HCT116 (cell line): ENCODE data around the gene MYH15. TPM values are rescaled to one million over a fixed set of nuclear protein-coding genes. Genes with fewer than 3 reads are reported as not detected.

Experiments used
- ATAC-seq: fragments of 200-7000 bp; cut with Tn5 transposase; 2 replicates; pipeline ENCODE4 v1.9.1; 2020; ENCODE audit warnings: mild to moderate bottlenecking, moderate library complexity
- BruUV-seq: library from RNA; stranded (reverse); fragments of 400-500 nt; replicated peaks from 2 replicates; lab custom pipeline; 2021; lab: Mats Ljungman, UMichigan
- CTCF ChIA-PET: fragments of 300-600 bp; sonication (Branson Sonifier 250); formaldehyde crosslinking; loops from one replicate; lab custom pipeline; 2021; ENCODE audit warnings: antibody characterized with exemption; lab: Charles Lee
- POLR2A ChIA-PET: fragments of 300-600, 350-600 bp; sonication (Branson Sonifier 250); formaldehyde crosslinking; loops from one replicate; lab custom pipeline; 2021; ENCODE audit warnings: antibody characterized with exemption; lab: Charles Lee
- RAD21 ChIA-PET, 2 experiments: fragments of 300-600 bp; sonication (Branson Sonifier 250); formaldehyde crosslinking; loops; one replicate each; lab custom pipeline; 2023; ENCODE audit warnings: low total read pairs in 2 of 2; ENCODE audit not compliant: uncharacterized antibody in 2 of 2, unreplicated experiment in 2 of 2, low non-redundant PET in 1 of 2; lab: Charles Lee
- DNase-seq: peaks from one replicate; pipeline ENCODE4 v3.0.0-alpha.2; 2010; ENCODE audit warnings: low read depth, low spot score
- H2AFZ ChIP-seq: fragments of 200-600 bp; shearing (Covaris generic), sonication (generic); 2 replicates; pipeline ENCODE4 v1.6.1; 2017; ENCODE audit warnings: low read depth, mixed run types, mixed read lengths, antibody characterized with exemption, low read length; ENCODE audit not compliant: poor library complexity, severe bottlenecking
- H3K27ac ChIP-seq: 2 replicates; pipeline ENCODE4 v1.5.1; 2012; ENCODE audit warnings: low read depth, low read length
- H3K27me3 ChIP-seq: fragments of 200-600 bp; sonication (generic); 2 replicates; pipeline ENCODE4 v1.6.1; 2016; ENCODE audit warnings: mixed run types, low read length, mixed read lengths; ENCODE audit not compliant: insufficient read depth
- H3K36me3 ChIP-seq, 2 experiments: fragments of 200-500 bp in 1 of 2; fragments of 200-600 bp in 1 of 2; sonication (Bioruptor generic) in 1 of 2; sonication (generic) in 1 of 2; 2 replicates each; pipeline versions ENCODE4 v1.5.1 to v1.6.1; 2014 to 2016; ENCODE audit warnings: low read length in 2 of 2, inconsistent platforms in 1 of 2, mixed read lengths in 1 of 2, mixed run types in 1 of 2; ENCODE audit not compliant: insufficient read depth in 2 of 2, control insufficient read depth in 1 of 2
- H3K4me1 ChIP-seq, 2 experiments: fragments of 200-600 bp in 1 of 2; sonication (generic) in 1 of 2; 2 replicates each; pipeline versions ENCODE4 v1.5.1 to v1.6.1; 2012 to 2017; ENCODE audit warnings: low read length in 2 of 2, inconsistent platforms in 1 of 2, mild to moderate bottlenecking in 1 of 2, mixed read lengths in 1 of 2, mixed run types in 1 of 2, moderate library complexity in 1 of 2; ENCODE audit not compliant: insufficient read depth in 2 of 2, control insufficient read depth in 1 of 2
- H3K4me2 ChIP-seq: fragments of 200-600 bp; sonication (generic); 2 replicates; pipeline ENCODE4 v1.6.1; 2017; ENCODE audit warnings: mixed run types, low read length, mixed read lengths
- H3K4me3 ChIP-seq, 2 experiments: fragments of 200-600 bp in 1 of 2; sonication (generic) in 1 of 2; replicated peaks in 1 of 2; 2 replicates each; pipeline ENCODE4 v1.5.1; 2011 to 2016; ENCODE audit warnings: low read length in 2 of 2, control low read depth in 1 of 2, low read depth in 1 of 2, mild to moderate bottlenecking in 1 of 2, mixed read lengths in 1 of 2, mixed run types in 1 of 2
- H3K79me2 ChIP-seq: fragments of 200-600 bp; sonication (generic); 2 replicates; pipeline ENCODE4 v1.6.1; 2017; ENCODE audit warnings: mild to moderate bottlenecking, mixed run types, low read length, moderate library complexity, mixed read lengths; ENCODE audit not compliant: insufficient read depth
- H3K9ac ChIP-seq: fragments of 200-600 bp; sonication (generic); 2 replicates; pipeline ENCODE4 v1.6.1; 2016; ENCODE audit warnings: low read length, mixed read lengths
- H3K9me2 ChIP-seq: fragments of 200-600 bp; sonication (generic), shearing (Covaris generic); 2 replicates; pipeline ENCODE4 v1.6.1; 2017; ENCODE audit warnings: mixed run types, mild to moderate bottlenecking, moderate library complexity; ENCODE audit not compliant: insufficient read depth
- H3K9me3 ChIP-seq, 2 experiments: fragments of 200-500 bp in 1 of 2; fragments of 200-600 bp in 1 of 2; sonication (Bioruptor generic) in 1 of 2; sonication (generic) in 1 of 2; 2 replicates each; pipeline ENCODE4 v1.6.1; 2014 to 2017; ENCODE audit warnings: low read length in 2 of 2, mixed read lengths in 2 of 2, inconsistent platforms in 1 of 2, low read depth in 1 of 2, mild to moderate bottlenecking in 1 of 2, mixed run types in 1 of 2, moderate library complexity in 1 of 2; ENCODE audit not compliant: control insufficient read depth in 1 of 2, insufficient read depth in 1 of 2
- H4K20me1 ChIP-seq: fragments of 200-600 bp; sonication (generic), shearing (Covaris generic); 2 replicates; pipeline ENCODE4 v1.6.1; 2017; ENCODE audit warnings: mixed run types, mild to moderate bottlenecking, moderate library complexity; ENCODE audit not compliant: insufficient read depth
- CBX3 ChIP-seq: IDR thresholded peaks from 2 replicates; pipeline ENCODE4 v1.6.1; 2012; ENCODE audit warnings: low read depth
- CEBPB ChIP-seq: IDR thresholded peaks from 2 replicates; pipeline ENCODE4 v1.6.1; 2012; ENCODE audit warnings: low read depth
- EGR1 ChIP-seq: IDR thresholded peaks from 2 replicates; pipeline ENCODE4 v1.6.1; 2012; ENCODE audit warnings: low read depth
- EZH2 ChIP-seq: fragments of 200-600 bp; sonication (generic); IDR thresholded peaks from 2 replicates; pipeline ENCODE4 v1.6.1; 2017; ENCODE audit warnings: antibody characterized with exemption, mixed run types
- FOSL1 ChIP-seq: IDR thresholded peaks from 2 replicates; pipeline ENCODE4 v1.6.1; 2012; ENCODE audit warnings: low read depth
- MAX ChIP-seq: IDR thresholded peaks from 2 replicates; pipeline ENCODE4 v1.6.1; 2012
- RAD21 ChIP-seq: IDR thresholded peaks from 2 replicates; pipeline ENCODE4 v1.6.1; 2012; ENCODE audit warnings: low read depth, mild to moderate bottlenecking
- REST ChIP-seq: IDR thresholded peaks from 2 replicates; pipeline ENCODE4 v1.6.1; 2012; ENCODE audit warnings: low read depth
- TCF7L2 ChIP-seq: IDR thresholded peaks from 2 replicates; pipeline ENCODE4 v1.7.0; 2011; ENCODE audit warnings: borderline replicate concordance, inconsistent platforms; ENCODE audit not compliant: insufficient read depth, insufficient read length; ENCODE audit errors: extremely low read depth
- ZBTB33 ChIP-seq: IDR thresholded peaks from 2 replicates; pipeline ENCODE4 v1.6.1; 2011; ENCODE audit warnings: mild to moderate bottlenecking, low read length, moderate library complexity; ENCODE audit not compliant: insufficient replicate concordance; ENCODE audit errors: extremely low read depth
- intact Hi-C: fragments of 100-400 bp; cut with micrococcal nuclease; formaldehyde crosslinking; loops from 2 replicates; pipeline ENCODE4 v1.10.0; 2022
- total RNA-seq: library from RNA; stranded (reverse); gene quantifications from one replicate; pipeline ENCODE4 v1.2.1, GENCODE V29; 2021; ENCODE audit not compliant: unreplicated experiment

MYH15 gene
- total RNA-seq, 1 experiment from 2014 or later: 11.2 TPM

GRCh38 chr3:108403686-108404345, 106.6 kb downstream of the MYH15 start:
- RAD21 ChIA-PET: no interaction called here

More at GRCh38 chr3:108403686-108404345, 106.6 kb downstream of the MYH15 start:
- no peaks in the 10 kb centered on the region for H3K4me1 ChIP-seq
- H3K36me3 ChIP-seq: no peaks in the 10 kb centered on the region
- CTCF ChIA-PET: no interaction called here
- no peak overlapping the region for H3K27ac ChIP-seq
- H3K79me2 ChIP-seq: no peaks in the 10 kb centered on the region
- ATAC-seq: no peak
- no peak overlapping the region for H3K4me2 ChIP-seq
- POLR2A ChIA-PET: no interaction called here
- no peaks in the 10 kb centered on the region for H3K9me3 ChIP-seq
- H4K20me1 ChIP-seq: no peaks in the 10 kb centered on the region
- no TSS peak for BruUV-seq
- no peak overlapping the region for H3K4me3 ChIP-seq
- H3K9me2 ChIP-seq: no peaks in the 10 kb centered on the region
- DNase-seq: no peak
- no peak overlapping the region for H2AFZ ChIP-seq
- no peak overlapping the region for H3K9ac ChIP-seq
- H3K27me3 ChIP-seq: no peaks in the 10 kb centered on the region
- TF ChIP-seq EGR1 (no peak), REST (no peak), MAX (no peak), CBX3 (no peak), RAD21 (no peak), ZBTB33 (no peak), FOSL1 (no peak), TCF7L2 (no peak), EZH2 (no peak), CEBPB (no peak)
- intact Hi-C loops: no loop called here
